CD8-positive, alpha-beta memory T cell (primary cell): ENCODE measurements around the gene FBXO45. TPM values are rescaled to one million over a fixed set of nuclear protein-coding genes. Genes with fewer than 3 reads are reported as not detected.
"Not testable (repeated sequence)": the region's sequence is repeated elsewhere in the genome, so short reads cannot be mapped to it uniquely, and the experiment has no call there.

ENCODE experiments used
- CTCF ChIA-PET: fragments of 350-600 bp; sonication (Branson Sonifier 250); formaldehyde crosslinking; loops from one replicate; lab custom pipeline; 2021; ENCODE audit warnings: antibody characterized with exemption; lab: Charles Lee
- POLR2A ChIA-PET: fragments of 350-600 bp; sonication (Branson Sonifier 250); formaldehyde crosslinking; loops from one replicate; lab custom pipeline; 2021; ENCODE audit warnings: antibody characterized with exemption; lab: Charles Lee
- DNase-seq, 5 donors: peaks; one replicate each; pipeline versions ENCODE4 v3.0.0 to v3.0.0-alpha.2; 2020 to 2022; ENCODE audit warnings: mixed read lengths in 1 of 5
- H3K27ac ChIP-seq: one replicate; pipeline ENCODE4 v1.7.0; 2013; ENCODE audit warnings: low read depth, mild to moderate bottlenecking, low read length, moderate library complexity
- H3K27me3 ChIP-seq: 2 replicates; pipeline ENCODE4 v1.7.0; 2013; ENCODE audit warnings: low read length, mild to moderate bottlenecking; ENCODE audit not compliant: insufficient read depth, poor library complexity, severe bottlenecking
- H3K36me3 ChIP-seq: 2 replicates; pipeline ENCODE4 v1.7.0; 2013; ENCODE audit warnings: mild to moderate bottlenecking, low read length, moderate library complexity; ENCODE audit not compliant: insufficient read depth
- H3K4me1 ChIP-seq: 2 replicates; pipeline ENCODE4 v1.7.0; 2013; ENCODE audit warnings: mild to moderate bottlenecking, low read length, moderate library complexity; ENCODE audit not compliant: insufficient read depth
- H3K4me3 ChIP-seq: 2 replicates; pipeline ENCODE4 v1.7.0; 2013; ENCODE audit warnings: mild to moderate bottlenecking, low read length
- H3K9me3 ChIP-seq: 2 replicates; pipeline ENCODE4 v1.7.0; 2013; ENCODE audit warnings: mild to moderate bottlenecking, low read length
- H3K27ac Mint-ChIP-seq, 8 donors: one replicate each; pipeline ENCODE4 v1.8.0; 2020 to 2021; ENCODE audit warnings: mixed read lengths in 8 of 8, mild to moderate bottlenecking in 6 of 8, inconsistent platforms in 3 of 8, moderate library complexity in 3 of 8
- H3K27me3 Mint-ChIP-seq, 2 donors: one replicate each; pipeline ENCODE4 v1.8.0; 2020 to 2021; ENCODE audit warnings: mixed read lengths in 2 of 2, mild to moderate bottlenecking in 1 of 2, moderate library complexity in 1 of 2
- H3K36me3 Mint-ChIP-seq, 3 donors: one replicate each; pipeline ENCODE4 v1.8.0; 2020 to 2021; ENCODE audit warnings: mixed read lengths in 3 of 3, inconsistent platforms in 1 of 3, mild to moderate bottlenecking in 1 of 3
- H3K4me1 Mint-ChIP-seq, 3 donors: one replicate each; pipeline ENCODE4 v1.8.0; 2020 to 2021; ENCODE audit warnings: mixed read lengths in 3 of 3, inconsistent platforms in 1 of 3, mild to moderate bottlenecking in 1 of 3
- H3K4me3 Mint-ChIP-seq, 7 donors: one replicate each; pipeline ENCODE4 v1.8.0; 2020 to 2021; ENCODE audit warnings: mixed read lengths in 7 of 7, mild to moderate bottlenecking in 6 of 7, moderate library complexity in 4 of 7, inconsistent platforms in 2 of 7
- H3K9me3 Mint-ChIP-seq, 5 donors: one replicate each; pipeline ENCODE4 v1.8.0; 2020 to 2022; ENCODE audit warnings: mixed read lengths in 5 of 5, mild to moderate bottlenecking in 3 of 5, moderate library complexity in 2 of 5, inconsistent platforms in 1 of 5
- polyA plus RNA-seq: library from polyadenylated mRNA; unstranded; fragments of 300-500 nt; fragmentation: Illumina TruSeq; gene quantifications from one replicate; pipeline ENCODE4 v1.2.3, GENCODE V29; 2021
- total RNA-seq, 2 experiments: library from RNA; stranded (reverse); gene quantifications; one replicate each; pipeline ENCODE4 v1.2.3, GENCODE V29; 2021

Gene FBXO45
- total and polyA plus RNA-seq, 3 experiments from 2014 or later, result 5.6 to 30.1 (median 29.3) TPM

GRCh38 chr3:196637941-196638340, 69.5 kb downstream of the FBXO45 start:
- H3K4me1 ChIP-seq, result peaks cover 43% of the 10 kb centered on the region
- H3K27me3 ChIP-seq, H3K9me3 Mint-ChIP-seq, H3K9me3 ChIP-seq, H3K36me3 ChIP-seq, H3K4me3 ChIP-seq, H3K27me3 Mint-ChIP-seq, POLR2A ChIA-PET, DNase-seq, H3K36me3 Mint-ChIP-seq, H3K27ac ChIP-seq: not testable (repeated sequence)
- peak overlapping the region; percentile 65 to 95 (median 90) for H3K27ac Mint-ChIP-seq
- peak overlapping the region; percentile 34 to 96 (median 61) for H3K4me3 Mint-ChIP-seq
- CTCF ChIA-PET, result interaction anchor here (1.2 to 4.9 kb wide), 6 partner anchors 8 to 47 kb away, joined by 3 to 27 read pairs (median 4); no protein-coding TSS in a partner anchor
- peaks cover 54 to 76% (median 73%) of the 10 kb centered on the region in 3 donors for H3K4me1 Mint-ChIP-seq

Other genes with a start within 250 kb of the FBXO45 start
- gene TM4SF19, start 230.3 kb upstream of the FBXO45 start, total RNA-seq, result under 1 TPM; 0.35 to 0.62 TPM
- gene TM4SF19, start 230.3 kb upstream of the FBXO45 start, polyA plus RNA-seq, result 1.2 TPM
- gene UBXN7, start 136.2 kb upstream of the FBXO45 start, total RNA-seq, result 10 to 100 TPM; 51.7 to 52.1 TPM
- 32.6 TPM for gene UBXN7, start 136.2 kb upstream of the FBXO45 start, polyA plus RNA-seq
- gene RNF168, start 64.9 kb upstream of the FBXO45 start, total RNA-seq, result 10 to 100 TPM; 29.8 to 31.1 TPM
- 12.9 TPM for gene RNF168, start 64.9 kb upstream of the FBXO45 start, polyA plus RNA-seq
- gene SMCO1, start 53.3 kb upstream of the FBXO45 start, total RNA-seq, result not detected
- gene SMCO1, start 53.3 kb upstream of the FBXO45 start, polyA plus RNA-seq, result not detected
- gene WDR53, start 106 bp upstream of the FBXO45 start, total RNA-seq, result 10 to 100 TPM; 26.7 to 28.8 TPM
- 21.5 TPM for gene WDR53, start 106 bp upstream of the FBXO45 start, polyA plus RNA-seq
- gene NRROS, start 71.0 kb downstream of the FBXO45 start, total RNA-seq, result 10 to 100 TPM; 15.6 to 17.0 TPM
- gene NRROS, start 71.0 kb downstream of the FBXO45 start, polyA plus RNA-seq, result 3.5 TPM
- gene CEP19, start 143.6 kb downstream of the FBXO45 start, total RNA-seq, result 1 to 10 TPM; 7.3 to 7.4 TPM
- gene CEP19, start 143.6 kb downstream of the FBXO45 start, polyA plus RNA-seq, result 7.4 TPM
- 10 to 100 TPM; 49.0 to 50.5 TPM for gene PIGX, start 143.7 kb downstream of the FBXO45 start, total RNA-seq
- 38.7 TPM for gene PIGX, start 143.7 kb downstream of the FBXO45 start, polyA plus RNA-seq
- 10 to 100 TPM; 81.2 to 85.4 TPM for gene PAK2, start 171.2 kb downstream of the FBXO45 start, total RNA-seq
- gene PAK2, start 171.2 kb downstream of the FBXO45 start, polyA plus RNA-seq, result 38.0 TPM